WTC11 (cell line): ENCODE measurements around the gene CEP126. TPM values are rescaled to one million over a fixed set of nuclear protein-coding genes. Genes with fewer than 3 reads are reported as not detected.

Experiments used
- AR ChIP-seq: fragments of 250-450 bp; sonication (Bioruptor Pico); IDR thresholded peaks from 2 replicates; pipeline ENCODE4 v1.9.0; 2021; ENCODE audit warnings: mild to moderate bottlenecking
- CREM ChIP-seq: sonication (generic); formaldehyde crosslinking; IDR thresholded peaks from 2 replicates; pipeline ENCODE4 v1.8.1; 2022; ENCODE audit warnings: mild to moderate bottlenecking, missing genetic modification reagents, moderate library complexity
- JUN ChIP-seq: sonication (generic); formaldehyde crosslinking; IDR thresholded peaks from 2 replicates; pipeline ENCODE4 v1.8.0; 2023; ENCODE audit warnings: mild to moderate bottlenecking, missing genetic modification reagents
- OVOL2 ChIP-seq: fragments of 250-450 bp; sonication (Bioruptor Pico); IDR thresholded peaks from 2 replicates; pipeline ENCODE4 v1.9.0; 2021; ENCODE audit warnings: mild to moderate bottlenecking, borderline replicate concordance
- SP1 ChIP-seq: sonication (generic); formaldehyde crosslinking; conservative IDR thresholded peaks from 2 replicates; pipeline ENCODE4 v1.8.1; 2022; ENCODE audit warnings: missing genetic modification reagents
- TEAD1 ChIP-seq: sonication (generic); formaldehyde crosslinking; IDR thresholded peaks from 2 replicates; pipeline ENCODE4 v1.8.0; 2022; ENCODE audit warnings: mild to moderate bottlenecking, missing genetic modification reagents
- TP53 ChIP-seq: sonication (generic); formaldehyde crosslinking; IDR thresholded peaks from 2 replicates; pipeline ENCODE4 v1.8.1; 2023; ENCODE audit warnings: mild to moderate bottlenecking, missing genetic modification reagents
- ZBTB43 ChIP-seq: sonication (generic); formaldehyde crosslinking; IDR thresholded peaks from 2 replicates; pipeline ENCODE4 v1.8.1; 2023; ENCODE audit warnings: mild to moderate bottlenecking, missing genetic modification reagents
- ZNF121 ChIP-seq: sonication (generic); formaldehyde crosslinking; IDR thresholded peaks from 2 replicates; pipeline ENCODE4 v1.8.0; 2023; ENCODE audit warnings: missing genetic modification reagents
- ZNF138 ChIP-seq: sonication (generic); formaldehyde crosslinking; conservative IDR thresholded peaks from 2 replicates; pipeline ENCODE4 v1.8.1; 2022; ENCODE audit warnings: mild to moderate bottlenecking, moderate library complexity, missing genetic modification reagents
- ZNF263 ChIP-seq: sonication (generic); formaldehyde crosslinking; IDR thresholded peaks from 2 replicates; pipeline ENCODE4 v1.8.1; 2022; ENCODE audit warnings: low read depth, mild to moderate bottlenecking, moderate library complexity, missing genetic modification reagents
- total RNA-seq: library from RNA; stranded (reverse); gene quantifications from 3 replicates; pipeline ENCODE4 v1.2.3, GENCODE V29; 2021
- TF ChIP-seq, protein P1 (sequence below): sonication (generic); formaldehyde crosslinking; IDR thresholded peaks from 2 replicates; pipeline ENCODE4 v1.8.0; 2023; ENCODE audit warnings: missing genetic modification reagents, mild to moderate bottlenecking, borderline replicate concordance
- TF ChIP-seq, protein P2 (sequence below): sonication (generic); formaldehyde crosslinking; IDR thresholded peaks from 2 replicates; pipeline ENCODE4 v1.8.0; 2022; ENCODE audit warnings: mild to moderate bottlenecking, missing genetic modification reagents
- TF ChIP-seq, protein P3 (sequence below): sonication (generic); formaldehyde crosslinking; IDR thresholded peaks from 2 replicates; pipeline ENCODE4 v1.8.0; 2022; ENCODE audit warnings: missing genetic modification reagents

The CEP126 gene
- total RNA-seq, 1 experiment from 2014 or later, result 2.4 TPM

DNA sequence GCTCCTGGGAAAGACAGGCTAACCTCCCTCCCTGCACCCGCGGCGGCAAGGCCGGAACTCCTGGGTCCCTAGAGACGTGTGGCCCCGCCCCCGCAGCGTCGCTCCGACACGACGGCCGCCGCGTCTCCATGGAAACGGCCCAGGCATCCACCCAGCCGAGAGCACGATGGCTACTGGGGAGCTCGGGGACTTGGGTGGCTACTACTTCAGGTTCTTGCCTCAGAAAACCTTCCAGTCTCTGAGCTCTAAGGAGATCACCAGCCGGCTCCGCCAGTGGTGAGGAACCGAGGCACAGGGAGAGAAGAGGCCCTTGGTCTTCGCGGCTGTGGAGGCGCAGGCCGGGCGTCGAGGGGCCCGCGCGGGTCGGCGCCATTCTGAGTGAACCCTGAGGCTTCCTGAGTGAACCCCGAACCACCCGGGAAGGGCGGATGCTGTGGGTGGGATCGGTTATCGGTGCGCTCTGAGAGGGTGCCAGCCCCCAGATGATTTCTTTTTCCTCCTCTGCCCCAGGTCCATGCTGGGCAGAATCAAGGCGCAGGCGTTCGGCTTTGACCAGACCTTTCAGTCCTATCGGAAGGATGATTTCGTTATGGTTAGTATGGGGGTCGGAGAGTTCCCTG is 132.6 kb downstream of the CEP126 start, which contains the start of gene CFAP300 (continued):
- TF ChIP-seq ZBTB43 (CRISPR knock-in tag) (no peak), ZNF121 (CRISPR knock-in tag) (no peak), TEAD1 (peak; percentile 50; the same call in 1 of the 2 replicates), CREM (CRISPR knock-in tag) (peak; percentile 48; the same call in 1 of the 2 replicates), TP53 (CRISPR knock-in tag) (no peak), AR (CRISPR knock-in tag) (no peak), OVOL2 (CRISPR knock-in tag) (no peak), SP1 (CRISPR knock-in tag) (peak; percentile 49; the same call in 1 of the 2 replicates), ZNF263 (CRISPR knock-in tag) (no peak), ZNF138 (CRISPR knock-in tag) (peak; percentile 74; the same call in 1 of the 2 replicates), JUN (no peak)
- TF ChIP-seq, protein P1, sequence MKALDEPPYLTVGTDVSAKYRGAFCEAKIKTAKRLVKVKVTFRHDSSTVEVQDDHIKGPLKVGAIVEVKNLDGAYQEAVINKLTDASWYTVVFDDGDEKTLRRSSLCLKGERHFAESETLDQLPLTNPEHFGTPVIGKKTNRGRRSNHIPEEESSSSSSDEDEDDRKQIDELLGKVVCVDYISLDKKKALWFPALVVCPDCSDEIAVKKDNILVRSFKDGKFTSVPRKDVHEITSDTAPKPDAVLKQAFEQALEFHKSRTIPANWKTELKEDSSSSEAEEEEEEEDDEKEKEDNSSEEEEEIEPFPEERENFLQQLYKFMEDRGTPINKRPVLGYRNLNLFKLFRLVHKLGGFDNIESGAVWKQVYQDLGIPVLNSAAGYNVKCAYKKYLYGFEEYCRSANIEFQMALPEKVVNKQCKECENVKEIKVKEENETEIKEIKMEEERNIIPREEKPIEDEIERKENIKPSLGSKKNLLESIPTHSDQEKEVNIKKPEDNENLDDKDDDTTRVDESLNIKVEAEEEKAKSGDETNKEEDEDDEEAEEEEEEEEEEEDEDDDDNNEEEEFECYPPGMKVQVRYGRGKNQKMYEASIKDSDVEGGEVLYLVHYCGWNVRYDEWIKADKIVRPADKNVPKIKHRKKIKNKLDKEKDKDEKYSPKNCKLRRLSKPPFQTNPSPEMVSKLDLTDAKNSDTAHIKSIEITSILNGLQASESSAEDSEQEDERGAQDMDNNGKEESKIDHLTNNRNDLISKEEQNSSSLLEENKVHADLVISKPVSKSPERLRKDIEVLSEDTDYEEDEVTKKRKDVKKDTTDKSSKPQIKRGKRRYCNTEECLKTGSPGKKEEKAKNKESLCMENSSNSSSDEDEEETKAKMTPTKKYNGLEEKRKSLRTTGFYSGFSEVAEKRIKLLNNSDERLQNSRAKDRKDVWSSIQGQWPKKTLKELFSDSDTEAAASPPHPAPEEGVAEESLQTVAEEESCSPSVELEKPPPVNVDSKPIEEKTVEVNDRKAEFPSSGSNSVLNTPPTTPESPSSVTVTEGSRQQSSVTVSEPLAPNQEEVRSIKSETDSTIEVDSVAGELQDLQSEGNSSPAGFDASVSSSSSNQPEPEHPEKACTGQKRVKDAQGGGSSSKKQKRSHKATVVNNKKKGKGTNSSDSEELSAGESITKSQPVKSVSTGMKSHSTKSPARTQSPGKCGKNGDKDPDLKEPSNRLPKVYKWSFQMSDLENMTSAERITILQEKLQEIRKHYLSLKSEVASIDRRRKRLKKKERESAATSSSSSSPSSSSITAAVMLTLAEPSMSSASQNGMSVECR (CRISPR knock-in tag), result no peak
- TF ChIP-seq, protein P2, sequence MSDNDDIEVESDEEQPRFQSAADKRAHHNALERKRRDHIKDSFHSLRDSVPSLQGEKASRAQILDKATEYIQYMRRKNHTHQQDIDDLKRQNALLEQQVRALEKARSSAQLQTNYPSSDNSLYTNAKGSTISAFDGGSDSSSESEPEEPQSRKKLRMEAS (CRISPR knock-in tag), result peak; percentile 93
- TF ChIP-seq, protein P3, sequence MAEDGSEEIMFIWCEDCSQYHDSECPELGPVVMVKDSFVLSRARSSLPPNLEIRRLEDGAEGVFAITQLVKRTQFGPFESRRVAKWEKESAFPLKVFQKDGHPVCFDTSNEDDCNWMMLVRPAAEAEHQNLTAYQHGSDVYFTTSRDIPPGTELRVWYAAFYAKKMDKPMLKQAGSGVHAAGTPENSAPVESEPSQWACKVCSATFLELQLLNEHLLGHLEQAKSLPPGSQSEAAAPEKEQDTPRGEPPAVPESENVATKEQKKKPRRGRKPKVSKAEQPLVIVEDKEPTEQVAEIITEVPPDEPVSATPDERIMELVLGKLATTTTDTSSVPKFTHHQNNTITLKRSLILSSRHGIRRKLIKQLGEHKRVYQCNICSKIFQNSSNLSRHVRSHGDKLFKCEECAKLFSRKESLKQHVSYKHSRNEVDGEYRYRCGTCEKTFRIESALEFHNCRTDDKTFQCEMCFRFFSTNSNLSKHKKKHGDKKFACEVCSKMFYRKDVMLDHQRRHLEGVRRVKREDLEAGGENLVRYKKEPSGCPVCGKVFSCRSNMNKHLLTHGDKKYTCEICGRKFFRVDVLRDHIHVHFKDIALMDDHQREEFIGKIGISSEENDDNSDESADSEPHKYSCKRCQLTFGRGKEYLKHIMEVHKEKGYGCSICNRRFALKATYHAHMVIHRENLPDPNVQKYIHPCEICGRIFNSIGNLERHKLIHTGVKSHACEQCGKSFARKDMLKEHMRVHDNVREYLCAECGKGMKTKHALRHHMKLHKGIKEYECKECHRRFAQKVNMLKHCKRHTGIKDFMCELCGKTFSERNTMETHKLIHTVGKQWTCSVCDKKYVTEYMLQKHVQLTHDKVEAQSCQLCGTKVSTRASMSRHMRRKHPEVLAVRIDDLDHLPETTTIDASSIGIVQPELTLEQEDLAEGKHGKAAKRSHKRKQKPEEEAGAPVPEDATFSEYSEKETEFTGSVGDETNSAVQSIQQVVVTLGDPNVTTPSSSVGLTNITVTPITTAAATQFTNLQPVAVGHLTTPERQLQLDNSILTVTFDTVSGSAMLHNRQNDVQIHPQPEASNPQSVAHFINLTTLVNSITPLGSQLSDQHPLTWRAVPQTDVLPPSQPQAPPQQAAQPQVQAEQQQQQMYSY (CRISPR knock-in tag), result no peak

Other genes starting within 250 kb of the CEP126 start
- not detected in 3 replicates for gene ANGPTL5, start 1.5 kb downstream of the CEP126 start, total RNA-seq
- gene CFAP300, start 132.4 kb downstream of the CEP126 start, total RNA-seq, result 1.1 to 2.2 TPM (median 1.9 TPM) in 3 replicates
- gene YAP1, start 195.4 kb downstream of the CEP126 start, total RNA-seq, result 88.7 to 101 TPM (median 98.9 TPM) in 3 replicates